ENCODE data around the gene FAM13C. TPM values are rescaled to one million over a fixed set of nuclear protein-coding genes. Genes with fewer than 3 reads are reported as not detected.
A peak's percentile ranks its signal among the peaks of the same experiment; 100 is the strongest.
"Not testable (repeated sequence)": the region's sequence is repeated elsewhere in the genome, so short reads cannot be mapped to it uniquely, and the experiment has no call there.

Gene FAM13C
- total RNA-seq, 1 experiment from 2014 or later, result 0.18 TPM

DNA sequence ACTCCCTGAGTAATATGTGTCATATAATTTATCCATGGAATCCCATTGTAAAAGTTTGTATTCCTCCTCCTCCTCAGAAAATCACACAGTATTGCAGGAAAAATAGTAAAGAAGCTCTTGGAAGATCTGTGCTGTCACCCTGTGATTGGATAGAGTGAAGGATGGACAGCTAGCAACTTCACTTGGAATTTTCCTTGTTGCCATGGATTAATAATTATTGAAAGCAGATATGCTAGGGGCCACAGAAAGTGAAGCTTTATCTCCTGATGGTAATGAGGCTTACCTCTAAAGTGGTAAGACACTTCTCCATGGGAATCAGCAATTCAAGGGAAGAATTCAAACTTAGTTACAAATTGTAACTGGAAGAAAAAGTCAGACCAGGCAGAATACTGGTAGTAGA is 137.1 kb downstream of the FAM13C start:
- CTCF ChIA-PET, result no interaction called here
- Mint-ChIP-seq H3K36me3 (ENCODE audit: insufficient read depth, unreplicated experiment) (no peaks in the 10 kb centered on the region), H3K4me1 (ENCODE audit: low read depth, unreplicated experiment) (peaks cover 22% of the 10 kb centered on the region), H3K4me3 (ENCODE audit: unreplicated experiment) (no peak overlapping the region), H3K27ac (ENCODE audit: unreplicated experiment) (no peak overlapping the region), H3K27me3 (ENCODE audit: insufficient read depth, unreplicated experiment) (no peaks in the 10 kb centered on the region), H3K9me3 (ENCODE audit: unreplicated experiment) (no peaks in the 10 kb centered on the region)
- Histone ChIP-seq H3K9me3 (no peaks in the 10 kb centered on the region), H3K4me1 (peaks cover 20% of the 10 kb centered on the region), H3K36me3 (ENCODE audit: control insufficient read depth, insufficient read depth, low read length) (no peaks in the 10 kb centered on the region), H3K27me3 (replicated peaks; ENCODE audit: control insufficient read depth, insufficient read depth, low read length) (no peaks in the 10 kb centered on the region), H3K4me3 (ENCODE audit: low read depth, low read length) (no peak overlapping the region)
- POLR2A ChIA-PET, result no interaction called here
- intact Hi-C loops (cut with micrococcal nuclease; ENCODE audit: unreplicated experiment), result no loop called here
- BruUV-seq (replicated peaks), result no TSS peak
- DNase-seq, result no peak
- TF ChIP-seq, protein P1, sequence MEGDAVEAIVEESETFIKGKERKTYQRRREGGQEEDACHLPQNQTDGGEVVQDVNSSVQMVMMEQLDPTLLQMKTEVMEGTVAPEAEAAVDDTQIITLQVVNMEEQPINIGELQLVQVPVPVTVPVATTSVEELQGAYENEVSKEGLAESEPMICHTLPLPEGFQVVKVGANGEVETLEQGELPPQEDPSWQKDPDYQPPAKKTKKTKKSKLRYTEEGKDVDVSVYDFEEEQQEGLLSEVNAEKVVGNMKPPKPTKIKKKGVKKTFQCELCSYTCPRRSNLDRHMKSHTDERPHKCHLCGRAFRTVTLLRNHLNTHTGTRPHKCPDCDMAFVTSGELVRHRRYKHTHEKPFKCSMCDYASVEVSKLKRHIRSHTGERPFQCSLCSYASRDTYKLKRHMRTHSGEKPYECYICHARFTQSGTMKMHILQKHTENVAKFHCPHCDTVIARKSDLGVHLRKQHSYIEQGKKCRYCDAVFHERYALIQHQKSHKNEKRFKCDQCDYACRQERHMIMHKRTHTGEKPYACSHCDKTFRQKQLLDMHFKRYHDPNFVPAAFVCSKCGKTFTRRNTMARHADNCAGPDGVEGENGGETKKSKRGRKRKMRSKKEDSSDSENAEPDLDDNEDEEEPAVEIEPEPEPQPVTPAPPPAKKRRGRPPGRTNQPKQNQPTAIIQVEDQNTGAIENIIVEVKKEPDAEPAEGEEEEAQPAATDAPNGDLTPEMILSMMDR (IDR thresholded peaks at IDR 0.05; ENCODE audit: insufficient read depth in 1 of 2, low read depth in 1 of 2, low read length in 1 of 2, severe bottlenecking in 1 of 2, unreplicated experiment in 1 of 2), result no peak

GRCh38 chr10:59223597-59223996 is 138.8 kb downstream of the FAM13C start:
- ChIA-PET CTCF (interaction anchor here (1.0 kb wide), 1 partner anchor 8 kb away, joined by 3 read pairs; no protein-coding TSS in a partner anchor), POLR2A (interaction anchor here (0.6 kb wide), 1 partner anchor 11 kb away, joined by 3 read pairs; no protein-coding TSS in a partner anchor)
- H3K27me3 ChIP-seq (replicated peaks; ENCODE audit: control insufficient read depth, insufficient read depth, low read length); DNase-seq; H3K4me3 ChIP-seq (ENCODE audit: low read depth, low read length); BruUV-seq (replicated peaks); intact Hi-C loops (cut with micrococcal nuclease; ENCODE audit: unreplicated experiment); H3K36me3 Mint-ChIP-seq (ENCODE audit: insufficient read depth, unreplicated experiment); H3K27me3 Mint-ChIP-seq (ENCODE audit: insufficient read depth, unreplicated experiment); H3K9me3 ChIP-seq; H3K4me3 Mint-ChIP-seq (ENCODE audit: unreplicated experiment); H3K9me3 Mint-ChIP-seq (ENCODE audit: unreplicated experiment); H3K36me3 ChIP-seq (ENCODE audit: control insufficient read depth, insufficient read depth, low read length): not testable (repeated sequence)
- H3K4me1 ChIP-seq, result peaks cover 20% of the 10 kb centered on the region
- H3K27ac Mint-ChIP-seq (ENCODE audit: unreplicated experiment), result peak overlapping the region; percentile 36
- H3K4me1 Mint-ChIP-seq (ENCODE audit: low read depth, unreplicated experiment), result peaks cover 28% of the 10 kb centered on the region

- Histone ChIP-seq H3K36me3 (ENCODE audit: control insufficient read depth, insufficient read depth, low read length) (no peaks in the 10 kb centered on the region), H3K27me3 (replicated peaks; ENCODE audit: control insufficient read depth, insufficient read depth, low read length) (no peaks in the 10 kb centered on the region), H3K4me3 (ENCODE audit: low read depth, low read length) (no peak overlapping the region), H3K4me1 (peaks cover 20% of the 10 kb centered on the region), H3K9me3 (no peaks in the 10 kb centered on the region)
- CTCF ChIA-PET, result interaction anchor here (1.0 kb wide), 1 partner anchor 8 kb away, joined by 3 read pairs; no protein-coding TSS in a partner anchor
- intact Hi-C loops (cut with micrococcal nuclease; ENCODE audit: unreplicated experiment), result no loop called here
- BruUV-seq (replicated peaks), result no TSS peak
- peak in 1 of 2 experiments; percentile 43 for DNase-seq
- no peak overlapping the region for H3K4me3 Mint-ChIP-seq (ENCODE audit: unreplicated experiment)
- no peaks in the 10 kb centered on the region for H3K27me3 Mint-ChIP-seq (ENCODE audit: insufficient read depth, unreplicated experiment)
- peak overlapping the region; percentile 36 for H3K27ac Mint-ChIP-seq (ENCODE audit: unreplicated experiment)
- no peaks in the 10 kb centered on the region for H3K36me3 Mint-ChIP-seq (ENCODE audit: insufficient read depth, unreplicated experiment)
- TF ChIP-seq, protein P1 (IDR thresholded peaks at IDR 0.05; ENCODE audit: insufficient read depth in 1 of 2, low read depth in 1 of 2, low read length in 1 of 2, severe bottlenecking in 1 of 2, unreplicated experiment in 1 of 2), result no peak
- H3K9me3 Mint-ChIP-seq (ENCODE audit: unreplicated experiment), result no peaks in the 10 kb centered on the region
- H3K4me1 Mint-ChIP-seq (ENCODE audit: low read depth, unreplicated experiment), result peaks cover 28% of the 10 kb centered on the region
- POLR2A ChIA-PET, result no interaction called here
These were observed 139.6 kb downstream of the FAM13C start for GRCh38 chr10:59222788-59223187.
